Measurements from ENCODE around the gene GPC6. TPM values are rescaled to one million over a fixed set of nuclear protein-coding genes. Genes with fewer than 3 reads are reported as not detected.

The GPC6 gene
- total RNA-seq, 4 donors from 2014 or later, result 6.7 to 67.2 (median 11.1) TPM

DNA sequence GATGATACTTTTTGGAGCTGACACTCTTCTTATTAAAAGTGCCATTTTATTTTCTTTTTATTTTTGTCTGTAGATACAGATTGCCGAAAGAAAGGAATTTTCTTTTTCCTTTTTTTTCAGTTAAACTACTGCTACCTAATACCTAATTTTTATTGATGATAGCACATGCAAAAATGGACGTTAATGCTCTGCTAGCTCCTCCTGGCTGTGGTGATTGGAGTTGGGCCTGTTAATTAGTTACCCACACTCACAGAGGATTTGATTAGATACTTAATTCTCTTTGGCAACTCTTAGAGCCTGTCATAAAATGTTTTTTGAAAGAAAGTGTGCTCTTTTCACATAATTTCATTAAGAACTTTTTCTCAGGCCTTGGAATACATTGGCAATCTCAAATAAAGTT, 886.1 kb downstream of the GPC6 start:
- intact Hi-C loops (cut with DNase I; ENCODE audit: low total_unique reads), result no loop called here
- no peaks in the 10 kb centered on the region for H3K27me3 ChIP-seq
- no peak overlapping the region for H3K4me3 ChIP-seq
- H3K9me3 ChIP-seq, result no peaks in the 10 kb centered on the region
- no peak overlapping the region for H3K27ac ChIP-seq
- no peaks in the 10 kb centered on the region for H3K4me1 ChIP-seq
- no peak for DNase-seq
- H3K36me3 ChIP-seq, result no peaks in the 10 kb centered on the region
- TF ChIP-seq POLR2A (IDR thresholded peaks at IDR 0.05) (no peak), CTCF (IDR thresholded peaks at IDR 0.05) (no peak)

GRCh38 chr13:94113245-94113644, 886.6 kb downstream of the GPC6 start:
- H3K36me3 ChIP-seq, result no peaks in the 10 kb centered on the region
- H3K9me3 ChIP-seq, result no peaks in the 10 kb centered on the region
- H3K4me3 ChIP-seq, result no peak overlapping the region
- TF ChIP-seq POLR2A (IDR thresholded peaks at IDR 0.05) (no peak), CTCF (IDR thresholded peaks at IDR 0.05) (no peak)
- H3K27ac ChIP-seq, result no peak overlapping the region
- no peaks in the 10 kb centered on the region for H3K4me1 ChIP-seq
- intact Hi-C loops (cut with DNase I; ENCODE audit: low total_unique reads), result no loop called here
- no peak for DNase-seq
- no peaks in the 10 kb centered on the region for H3K27me3 ChIP-seq

DNA sequence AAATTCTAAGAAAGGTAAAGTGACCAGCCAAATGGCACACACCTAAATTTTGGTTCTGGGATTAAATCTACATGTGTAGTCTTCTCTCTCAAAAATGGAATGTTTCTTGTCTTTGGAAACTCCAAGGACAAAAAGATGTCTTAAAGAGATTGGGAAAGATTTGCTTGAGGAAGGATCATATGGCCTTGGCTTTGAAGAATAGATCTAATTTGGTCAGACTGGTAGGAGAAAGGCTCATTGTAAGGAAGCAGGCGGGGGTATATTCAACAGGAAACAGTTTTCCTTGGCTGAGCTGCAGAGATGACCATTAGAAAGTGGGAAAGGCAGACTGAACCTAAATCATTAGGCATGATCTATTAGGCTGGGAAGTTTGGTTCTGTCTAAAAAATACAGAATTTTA, 887.6 kb downstream of the GPC6 start:
- Histone ChIP-seq H3K36me3 (no peaks in the 10 kb centered on the region), H3K4me3 (no peak overlapping the region), H3K9me3 (no peaks in the 10 kb centered on the region), H3K4me1 (no peaks in the 10 kb centered on the region), H3K27ac (no peak overlapping the region), H3K27me3 (no peaks in the 10 kb centered on the region)
- DNase-seq, result no peak
- intact Hi-C loops (cut with DNase I; ENCODE audit: low total_unique reads), result no loop called here
- no peak for TF ChIP-seq CTCF (IDR thresholded peaks at IDR 0.05)
- no peak for TF ChIP-seq POLR2A (IDR thresholded peaks at IDR 0.05)

DNA sequence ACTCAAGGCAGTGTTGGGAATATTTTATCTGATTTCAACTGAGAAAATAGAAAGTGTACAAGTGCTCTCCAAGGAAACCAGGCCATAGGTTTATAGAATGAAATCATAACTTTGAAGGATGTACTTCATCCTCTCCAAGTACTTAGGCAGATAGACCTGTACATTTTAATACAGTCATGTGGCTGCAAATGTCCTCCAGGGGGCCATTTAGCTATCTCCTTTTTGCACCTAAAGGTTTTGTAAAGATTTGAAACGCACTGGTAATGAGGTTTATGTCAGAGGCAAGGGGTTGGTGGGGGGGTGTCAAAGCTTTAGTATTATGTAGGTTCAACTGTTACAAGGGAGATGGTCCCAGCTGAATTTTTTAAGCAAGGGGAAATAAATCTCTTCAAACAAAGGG, 888.4 kb downstream of the GPC6 start:
- Histone ChIP-seq H3K4me3 (no peak overlapping the region), H3K27me3 (no peaks in the 10 kb centered on the region), H3K4me1 (no peaks in the 10 kb centered on the region), H3K27ac (no peak overlapping the region), H3K9me3 (no peaks in the 10 kb centered on the region), H3K36me3 (no peaks in the 10 kb centered on the region)
- intact Hi-C loops (cut with DNase I; ENCODE audit: low total_unique reads), result no loop called here
- DNase-seq, result no peak
- no peak for TF ChIP-seq CTCF (IDR thresholded peaks at IDR 0.05)
- no peak for TF ChIP-seq POLR2A (IDR thresholded peaks at IDR 0.05)

DNA sequence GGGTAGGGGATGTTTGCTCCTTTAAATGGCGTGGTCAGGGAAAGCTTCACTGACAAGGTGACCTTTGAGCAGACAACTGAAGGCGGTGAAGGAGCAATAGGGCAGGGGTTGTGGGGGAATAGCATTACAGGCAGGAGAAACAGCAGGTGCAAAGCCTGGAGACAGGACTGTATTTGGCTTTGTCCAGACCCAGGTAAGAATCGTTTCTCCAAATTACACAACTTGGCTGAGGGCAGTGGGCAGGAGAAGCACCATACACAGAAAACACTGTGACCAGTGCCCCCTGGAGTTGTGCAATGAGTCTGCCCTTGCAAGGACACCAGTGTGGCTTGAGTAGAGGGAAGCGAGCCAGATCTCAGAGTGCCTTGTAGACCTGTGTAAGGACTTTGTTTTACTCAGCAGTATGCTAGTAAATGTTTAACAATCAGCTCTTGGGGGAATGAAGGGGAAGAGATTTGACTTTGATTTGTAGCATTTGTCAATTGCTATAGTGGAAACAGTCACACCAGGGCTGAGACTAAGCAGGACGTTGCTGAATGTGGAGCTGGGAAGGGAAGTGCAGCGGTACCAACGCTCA, 892.8 kb downstream of the GPC6 start:
- intact Hi-C loops (cut with DNase I; ENCODE audit: low total_unique reads), result no loop called here
- Histone ChIP-seq H3K36me3 (no peaks in the 10 kb centered on the region), H3K4me1 (no peaks in the 10 kb centered on the region), H3K9me3 (no peaks in the 10 kb centered on the region), H3K27ac (no peak overlapping the region), H3K27me3 (no peaks in the 10 kb centered on the region), H3K4me3 (no peak overlapping the region)
- no peak for DNase-seq
- no peak for TF ChIP-seq CTCF (IDR thresholded peaks at IDR 0.05)
- TF ChIP-seq POLR2A (IDR thresholded peaks at IDR 0.05), result no peak

Data from uterus (tissue), 4 donors.